NB4 (cell line): ENCODE measurements around the gene ARHGEF12.

ENCODE experiments used
- DNase-seq: peaks from one replicate; pipeline ENCODE4 v3.0.0; 2010; ENCODE audit warnings: low read depth
- H3K4me3 ChIP-seq: one replicate; pipeline ENCODE4 v1.5.1; 2011; ENCODE audit warnings: mild to moderate bottlenecking, low read depth, low read length, moderate library complexity
- MYC ChIP-seq: IDR thresholded peaks from 2 replicates; pipeline ENCODE4 v1.6.1; 2011; ENCODE audit warnings: low read depth, low read length
- POLR2A ChIP-seq: IDR thresholded peaks from 2 replicates; pipeline ENCODE4 v1.6.1; 2011; ENCODE audit warnings: mild to moderate bottlenecking; ENCODE audit not compliant: insufficient read length; ENCODE audit errors: extremely low read depth
- TF ChIP-seq, protein P1 (sequence below): IDR thresholded peaks from 2 replicates; pipeline ENCODE4 v1.6.1; 2011; ENCODE audit warnings: low read depth, low read length
- TF ChIP-seq, protein P2 (sequence below): IDR thresholded peaks from one replicate; pipeline ENCODE4 v1.5.1; 2012; ENCODE audit warnings: low read depth, low read length

Gene ARHGEF12

DNA sequence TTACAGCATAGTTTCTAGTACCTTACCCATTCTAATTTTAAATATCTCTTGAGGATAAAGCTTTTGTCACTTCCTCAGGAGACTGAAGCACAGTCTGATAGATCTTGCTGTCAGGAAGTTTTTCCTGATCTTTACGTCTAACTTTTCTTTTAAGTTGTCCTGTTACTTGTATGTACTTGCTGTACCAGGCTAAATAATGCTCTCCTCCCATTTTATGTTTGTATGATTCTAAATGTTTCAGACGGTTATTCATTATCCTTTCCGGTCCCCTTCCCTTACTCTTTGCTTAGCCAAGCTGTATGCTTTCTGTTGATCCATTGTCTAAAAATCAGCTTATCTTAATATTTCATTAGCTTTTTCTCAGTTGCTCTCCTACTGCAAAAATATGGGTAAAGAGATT, 6.0 kb downstream of the ARHGEF12 start:
- no peak overlapping the region for H3K4me3 ChIP-seq
- DNase-seq: no peak
- no peak for TF ChIP-seq MYC
- TF ChIP-seq, protein P1, sequence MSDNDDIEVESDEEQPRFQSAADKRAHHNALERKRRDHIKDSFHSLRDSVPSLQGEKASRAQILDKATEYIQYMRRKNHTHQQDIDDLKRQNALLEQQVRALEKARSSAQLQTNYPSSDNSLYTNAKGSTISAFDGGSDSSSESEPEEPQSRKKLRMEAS: no peak
- no peak for TF ChIP-seq POLR2A
- TF ChIP-seq, protein P2, sequence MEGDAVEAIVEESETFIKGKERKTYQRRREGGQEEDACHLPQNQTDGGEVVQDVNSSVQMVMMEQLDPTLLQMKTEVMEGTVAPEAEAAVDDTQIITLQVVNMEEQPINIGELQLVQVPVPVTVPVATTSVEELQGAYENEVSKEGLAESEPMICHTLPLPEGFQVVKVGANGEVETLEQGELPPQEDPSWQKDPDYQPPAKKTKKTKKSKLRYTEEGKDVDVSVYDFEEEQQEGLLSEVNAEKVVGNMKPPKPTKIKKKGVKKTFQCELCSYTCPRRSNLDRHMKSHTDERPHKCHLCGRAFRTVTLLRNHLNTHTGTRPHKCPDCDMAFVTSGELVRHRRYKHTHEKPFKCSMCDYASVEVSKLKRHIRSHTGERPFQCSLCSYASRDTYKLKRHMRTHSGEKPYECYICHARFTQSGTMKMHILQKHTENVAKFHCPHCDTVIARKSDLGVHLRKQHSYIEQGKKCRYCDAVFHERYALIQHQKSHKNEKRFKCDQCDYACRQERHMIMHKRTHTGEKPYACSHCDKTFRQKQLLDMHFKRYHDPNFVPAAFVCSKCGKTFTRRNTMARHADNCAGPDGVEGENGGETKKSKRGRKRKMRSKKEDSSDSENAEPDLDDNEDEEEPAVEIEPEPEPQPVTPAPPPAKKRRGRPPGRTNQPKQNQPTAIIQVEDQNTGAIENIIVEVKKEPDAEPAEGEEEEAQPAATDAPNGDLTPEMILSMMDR: no peak

DNA sequence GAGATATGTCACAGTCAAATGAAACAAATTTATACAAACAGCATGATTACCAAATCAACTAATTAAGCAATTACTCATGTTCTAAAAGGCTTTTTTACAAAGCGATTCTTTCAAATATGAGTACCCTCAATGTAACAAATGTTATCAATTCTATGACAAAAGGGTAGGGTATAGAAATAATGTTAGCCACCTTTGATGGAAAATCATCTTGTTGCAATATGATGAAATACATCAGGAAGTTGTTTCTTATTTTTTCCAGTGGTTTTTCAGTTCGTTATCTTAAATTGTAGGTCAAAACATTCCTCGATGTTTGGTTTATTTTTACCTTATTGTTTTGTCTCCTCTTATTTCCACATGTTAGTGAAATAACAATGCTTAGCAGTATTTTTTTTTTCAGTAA, 6.5 kb downstream of the ARHGEF12 start:
- DNase-seq: no peak
- no peak overlapping the region for H3K4me3 ChIP-seq
- TF ChIP-seq MYC (no peak), POLR2A (no peak)
- TF ChIP-seq, protein P2: no peak
- TF ChIP-seq, protein P1: no peak

DNA sequence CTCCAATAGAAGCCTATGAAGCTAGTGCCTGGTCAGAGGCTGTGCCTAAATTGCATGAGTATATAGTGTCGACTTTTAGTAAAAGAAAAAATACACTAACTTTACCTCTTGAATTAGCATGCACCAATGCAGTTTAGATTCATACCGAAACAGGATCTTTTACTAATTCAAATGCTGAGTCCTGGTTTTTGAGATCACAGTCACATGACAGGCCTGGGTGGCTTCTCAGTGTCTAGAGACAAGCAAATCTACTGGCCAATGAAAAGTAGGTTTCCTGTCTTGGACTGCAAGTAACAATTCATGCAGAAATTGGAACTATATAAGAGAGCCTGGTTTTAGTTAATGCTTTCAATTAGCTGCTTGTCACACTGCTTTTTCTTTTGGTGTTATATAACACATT, 7.2 kb downstream of the ARHGEF12 start:
- no peak overlapping the region for H3K4me3 ChIP-seq
- DNase-seq: no peak

DNA sequence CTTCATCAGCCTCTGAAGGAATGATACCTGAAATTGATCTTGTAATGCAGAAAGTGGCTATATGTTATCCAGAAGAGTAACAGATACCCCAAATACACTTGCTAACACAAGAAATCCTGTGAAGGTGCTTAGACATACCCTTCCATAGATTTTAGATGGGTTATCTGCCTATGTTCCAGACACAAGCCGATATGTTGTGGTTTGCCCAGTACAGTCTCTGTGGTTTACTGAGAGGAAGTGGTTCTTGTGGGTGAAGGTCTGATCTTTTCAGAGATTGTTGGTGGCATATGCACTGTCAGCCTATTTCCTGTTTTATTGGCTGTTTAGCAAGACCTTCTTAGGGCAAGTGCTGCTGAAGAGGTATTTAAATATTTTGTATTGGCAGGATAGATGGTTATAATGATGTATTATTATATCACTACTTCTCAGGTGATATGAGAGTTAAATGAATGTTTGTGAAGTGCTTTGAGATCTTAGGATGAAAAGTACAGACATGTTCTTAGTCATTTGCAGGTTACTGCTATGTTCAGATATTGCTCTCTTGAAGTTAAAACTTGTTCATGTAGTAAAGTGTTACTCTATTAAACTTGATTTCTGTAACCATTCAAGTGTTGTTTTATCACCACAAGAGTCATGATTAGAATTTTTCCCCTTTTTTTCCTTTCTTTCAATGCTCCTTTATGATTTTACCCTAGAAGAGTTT, 8.2 kb downstream of the ARHGEF12 start:
- DNase-seq: peak; percentile 94
- peak; percentile 81 for TF ChIP-seq MYC
- no peak for TF ChIP-seq POLR2A
- TF ChIP-seq, protein P1: 0 out of 2 replicates have a peak, but pooled peaks have one; percentile 32
- TF ChIP-seq, protein P2: no peak
- H3K4me3 ChIP-seq: no peak overlapping the region

More for the DNA sequence above, 7.2 kb downstream of the ARHGEF12 start:
- TF ChIP-seq MYC (no peak), POLR2A (no peak)
- TF ChIP-seq, protein P1: no peak
- TF ChIP-seq, protein P2: no peak

DNA sequence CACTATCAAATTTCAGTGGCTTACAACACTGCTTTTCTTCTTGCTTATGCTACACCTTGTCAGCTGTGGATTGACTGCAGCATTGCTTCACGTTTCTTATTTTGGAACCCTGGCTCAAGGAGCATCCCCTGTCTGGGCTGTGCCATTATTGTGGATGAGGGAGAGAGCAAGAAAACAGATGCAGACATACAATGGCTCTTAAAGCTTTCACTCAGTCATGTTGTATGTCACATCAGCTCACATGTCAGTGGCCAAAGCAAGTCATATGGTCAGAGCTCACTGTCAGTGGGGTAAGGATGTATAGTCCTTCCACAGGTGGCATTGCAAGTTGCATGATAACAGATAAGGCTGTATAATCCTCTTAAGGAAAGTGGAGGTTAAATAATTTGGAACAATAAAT, 10.0 kb downstream of the ARHGEF12 start:
- DNase-seq: no peak
- no peak overlapping the region for H3K4me3 ChIP-seq
- TF ChIP-seq, protein P1: no peak
- no peak for TF ChIP-seq MYC
- TF ChIP-seq POLR2A: no peak
- TF ChIP-seq, protein P2: no peak
